Smooth muscle cell (in vitro differentiated cells): ENCODE measurements around the gene PPM1H. TPM values are rescaled to one million over a fixed set of nuclear protein-coding genes. Genes with fewer than 3 reads are reported as not detected.

Experiments used
- DNase-seq: peaks from one replicate; lab custom pipeline; 2025; ENCODE audit not compliant: unreplicated experiment; lab: John Stamatoyannopoulos, UW
- H2AFZ ChIP-seq: fragments of 200-600 bp; sonication (generic); 2 replicates; pipeline ENCODE4 v1.6.0; 2016; ENCODE audit warnings: antibody characterized with exemption, low read depth, mild to moderate bottlenecking
- H3F3A ChIP-seq: fragments of 200-600 bp; sonication (generic); 2 replicates; pipeline ENCODE4 v1.6.0; 2017; ENCODE audit warnings: antibody characterized with exemption, low read depth
- H3K27ac ChIP-seq: fragments of 200-600 bp; sonication (generic); 2 replicates; pipeline ENCODE4 v1.5.1; 2016; ENCODE audit warnings: low read depth, mild to moderate bottlenecking
- H3K27me3 ChIP-seq: fragments of 200-600 bp; sonication (generic); 2 replicates; pipeline ENCODE4 v1.6.1; 2016; ENCODE audit warnings: low read depth, mild to moderate bottlenecking
- H3K36me3 ChIP-seq: fragments of 200-600 bp; sonication (generic); 2 replicates; pipeline ENCODE4 v1.5.1; 2016; ENCODE audit warnings: low read depth
- H3K4me1 ChIP-seq: fragments of 200-600 bp; sonication (generic); 2 replicates; pipeline ENCODE4 v1.5.1; 2016; ENCODE audit warnings: low read depth
- H3K4me2 ChIP-seq: fragments of 200-600 bp; sonication (generic); 2 replicates; pipeline ENCODE4 v1.6.0; 2016; ENCODE audit warnings: mild to moderate bottlenecking
- H3K4me3 ChIP-seq: fragments of 200-600 bp; sonication (generic); 2 replicates; pipeline ENCODE4 v1.5.1; 2016; ENCODE audit warnings: mild to moderate bottlenecking
- H3K79me2 ChIP-seq: fragments of 200-600 bp; sonication (generic); 2 replicates; pipeline ENCODE4 v1.6.0; 2016; ENCODE audit warnings: low read depth, mild to moderate bottlenecking
- H3K9ac ChIP-seq: fragments of 200-600 bp; sonication (generic); 2 replicates; pipeline ENCODE4 v1.6.0; 2016; ENCODE audit warnings: low read depth
- H3K9me3 ChIP-seq: fragments of 200-600 bp; sonication (generic); replicated peaks from 2 replicates; pipeline ENCODE4 v1.5.1; 2016; ENCODE audit warnings: low read depth
- H4K20me1 ChIP-seq: fragments of 200-600 bp; sonication (generic); 2 replicates; pipeline ENCODE4 v1.6.0; 2016; ENCODE audit warnings: low read depth
- CTCF ChIP-seq: fragments of 200-600 bp; sonication (generic); IDR thresholded peaks from 2 replicates; pipeline ENCODE4 v1.5.1; 2017; ENCODE audit warnings: borderline replicate concordance, mild to moderate bottlenecking, antibody characterized with exemption; ENCODE audit not compliant: insufficient read depth, poor library complexity, severe bottlenecking
- WGBS: methylation state at CpG from one replicate; pipeline ENCODE4 v1.1.7; 2016; ENCODE audit warnings: low lambda C conversion rate; 5-methylcytosine and 5-hydroxymethylcytosine counted together
- polyA plus RNA-seq: library from polyadenylated mRNA; unstranded; fragments of >200 nt; fragmentation: Nextera tagmentation; extraction: Ambion mirVana; gene quantifications from 2 replicates; pipeline ENCODE4 v1.2.1, GENCODE V29; 2016
- total RNA-seq: library from RNA; depleted of rRNA; stranded (reverse); fragments of >200 nt; gene quantifications from 2 replicates; pipeline ENCODE4 v1.2.3, GENCODE V29; 2014

The PPM1H gene
- total and polyA plus RNA-seq, 2 experiments from 2014 or later: 0.56 to 3.6 TPM

GRCh38 chr12:62653304-62653703 lies 281.6 kb downstream of the PPM1H start:
- H3K27ac ChIP-seq: no peak overlapping the region
- 69% methylated on average over 3 of the region's 3 CpGs for WGBS
- no peak for DNase-seq
- H3K4me1 ChIP-seq: peaks cover 42% of the 10 kb centered on the region
- TF ChIP-seq CTCF: no peak
- H3F3A ChIP-seq: no peaks in the 10 kb centered on the region
- no peak overlapping the region for H3K4me2 ChIP-seq
- H4K20me1 ChIP-seq: no peaks in the 10 kb centered on the region
- H3K9ac ChIP-seq: no peak overlapping the region
- no peaks in the 10 kb centered on the region for H3K36me3 ChIP-seq
- no peak overlapping the region for H2AFZ ChIP-seq
- no peak overlapping the region for H3K4me3 ChIP-seq
- H3K9me3 ChIP-seq: no peaks in the 10 kb centered on the region
- no peaks in the 10 kb centered on the region for H3K27me3 ChIP-seq
- no peaks in the 10 kb centered on the region for H3K79me2 ChIP-seq

- TF ChIP-seq CTCF: no peak
- WGBS: 85% methylated on average over 2 of the region's 2 CpGs
- H3K4me2 ChIP-seq: no peak overlapping the region
- no peak overlapping the region for H2AFZ ChIP-seq
- H3F3A ChIP-seq: no peaks in the 10 kb centered on the region
- no peaks in the 10 kb centered on the region for H4K20me1 ChIP-seq
- peaks cover 27% of the 10 kb centered on the region for H3K4me1 ChIP-seq
- no peaks in the 10 kb centered on the region for H3K27me3 ChIP-seq
- no peaks in the 10 kb centered on the region for H3K9me3 ChIP-seq
- H3K79me2 ChIP-seq: no peaks in the 10 kb centered on the region
- no peak overlapping the region for H3K27ac ChIP-seq
- H3K9ac ChIP-seq: no peak overlapping the region
- no peaks in the 10 kb centered on the region for H3K36me3 ChIP-seq
- DNase-seq: no peak
- H3K4me3 ChIP-seq: no peak overlapping the region
These were observed 283.8 kb downstream of the PPM1H start for GRCh38 chr12:62651138-62651537.

- Histone ChIP-seq H3K4me2 (no peak overlapping the region), H3K36me3 (no peaks in the 10 kb centered on the region), H3K4me1 (peaks cover 22% of the 10 kb centered on the region), H3K27ac (no peak overlapping the region), H4K20me1 (no peaks in the 10 kb centered on the region), H3K27me3 (no peaks in the 10 kb centered on the region), H3K9ac (no peak overlapping the region), H3K4me3 (no peak overlapping the region), H3K9me3 (no peaks in the 10 kb centered on the region), H3F3A (no peaks in the 10 kb centered on the region), H2AFZ (no peak overlapping the region), H3K79me2 (no peaks in the 10 kb centered on the region)
- 61% methylated on average over 4 of the region's 4 CpGs for WGBS
- TF ChIP-seq CTCF: no peak
- DNase-seq: no peak
These were observed 285.4 kb downstream of the PPM1H start for GRCh38 chr12:62649412-62650138.

- H3K9me3 ChIP-seq: no peaks in the 10 kb centered on the region
- H3K27me3 ChIP-seq: no peaks in the 10 kb centered on the region
- H3F3A ChIP-seq: no peaks in the 10 kb centered on the region
- H3K4me2 ChIP-seq: no peak overlapping the region
- no peaks in the 10 kb centered on the region for H3K79me2 ChIP-seq
- H2AFZ ChIP-seq: peak overlapping the region; percentile 29
- no peak for DNase-seq
- H3K4me1 ChIP-seq: peaks cover 11% of the 10 kb centered on the region
- WGBS: 56% methylated on average over 3 of the region's 3 CpGs
- TF ChIP-seq CTCF: no peak
- no peak overlapping the region for H3K27ac ChIP-seq
- H3K36me3 ChIP-seq: no peaks in the 10 kb centered on the region
- no peak overlapping the region for H3K9ac ChIP-seq
- H3K4me3 ChIP-seq: no peak overlapping the region
- no peaks in the 10 kb centered on the region for H4K20me1 ChIP-seq
These were observed 287.4 kb downstream of the PPM1H start for GRCh38 chr12:62647586-62647985.
